HG03571 (cell line): ENCODE measurements around the gene CCDC177.

Experiments used
- ATAC-seq: cut with Tn5 transposase; IDR thresholded peaks from one replicate; pipeline ENCODE4 v1.9.1; 2021; ENCODE audit not compliant: unreplicated experiment

Gene CCDC177

GRCh38 chr14:69574263-69574953, at the start of gene CCDC177:
Gene CCDC177 (minus strand): TSS chr14:69574871. CDS start chr14:69573622, 1,249 bp downstream.
- no peak for ATAC-seq

- ATAC-seq: no peak
Measured at GRCh38 chr14:69624136-69624535, 49.5 kb upstream of the CCDC177 start.

GRCh38 chr14:69620981-69621380, 46.3 kb upstream of the CCDC177 start:
- no peak for ATAC-seq

- ATAC-seq: no peak
Measured at GRCh38 chr14:69620211-69620611, 45.5 kb upstream of the CCDC177 start.

- no peak for ATAC-seq
Measured at GRCh38 chr14:69619012-69619411, 44.3 kb upstream of the CCDC177 start.

- no peak for ATAC-seq
Measured at GRCh38 chr14:69617796-69618195, 43.1 kb upstream of the CCDC177 start.

GRCh38 chr14:69616408-69616773, 41.7 kb upstream of the CCDC177 start:
- ATAC-seq: no peak

GRCh38 chr14:69615496-69616407, 41.1 kb upstream of the CCDC177 start:
- ATAC-seq: peak; percentile 49

- no peak for ATAC-seq
Measured at GRCh38 chr14:69615121-69615495, 40.4 kb upstream of the CCDC177 start.

- no peak for ATAC-seq
Measured at GRCh38 chr14:69614592-69614991, 39.9 kb upstream of the CCDC177 start.

- ATAC-seq: no peak
Measured at GRCh38 chr14:69613312-69614073, 38.8 kb upstream of the CCDC177 start.

- no peak for ATAC-seq
Measured at GRCh38 chr14:69612783-69613130, 38.1 kb upstream of the CCDC177 start.

GRCh38 chr14:69612014-69612782, 37.5 kb upstream of the CCDC177 start:
- no peak for ATAC-seq

- ATAC-seq: peak; percentile 50
Measured at GRCh38 chr14:69611172-69612013, 36.7 kb upstream of the CCDC177 start, which contains the start of gene SUSD6. Gene SUSD6 (plus strand): TSS chr14:69611596. CDS start chr14:69658593, 46,997 bp downstream.

- ATAC-seq: no peak
Measured at GRCh38 chr14:69610874-69611171, 36.2 kb upstream of the CCDC177 start.

- ATAC-seq: no peak
Measured at GRCh38 chr14:69610020-69610873, 35.6 kb upstream of the CCDC177 start.

GRCh38 chr14:69606258-69607184, 31.9 kb upstream of the CCDC177 start:
- ATAC-seq: no peak

GRCh38 chr14:69605738-69606137, 31.1 kb upstream of the CCDC177 start:
- ATAC-seq: no peak
